Stimulated activated CD8-positive, alpha-beta memory T cell treated with anti-CD3 and anti-CD28 coated beads, Interleukin-15, amount 100 ng/mL, for 1 hour (primary cell): ENCODE results near the gene VPS26A.

Experiments
- DNase-seq: peaks from one replicate; pipeline ENCODE4 v3.0.0-alpha.2; 2020; ENCODE audit warnings: low read depth

VPS26A gene

DNA sequence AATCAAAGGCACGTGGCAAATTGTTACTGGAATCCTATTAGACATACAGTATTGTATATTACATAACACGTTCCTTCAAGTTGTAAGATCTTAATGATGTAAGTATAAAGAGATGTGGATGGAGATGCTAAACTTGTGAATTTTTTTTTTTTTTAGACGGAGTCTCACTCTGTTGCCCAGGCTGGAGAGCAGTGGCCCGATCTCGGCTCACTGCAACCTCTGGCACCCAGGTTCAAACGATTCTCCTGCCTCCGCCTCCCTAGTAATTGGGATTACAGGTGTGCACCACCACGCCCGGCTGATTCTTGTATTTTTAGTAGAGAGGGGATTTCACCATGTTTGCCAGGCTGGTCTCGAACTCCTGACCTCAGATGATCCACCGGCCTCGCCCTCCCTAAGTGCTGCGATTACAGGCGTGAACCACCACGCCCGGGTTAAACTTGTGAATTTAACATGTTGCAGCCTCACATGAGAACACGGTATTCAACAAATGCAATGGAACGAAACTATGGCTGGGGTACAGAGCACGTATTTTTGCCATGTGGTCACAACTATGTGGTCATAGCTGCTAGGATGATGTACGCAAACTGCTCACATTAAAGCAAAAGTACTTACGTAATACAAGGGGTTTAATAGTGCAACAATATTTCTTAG, 55.2 kb downstream of the VPS26A start:
- DNase-seq = no peak

DNA sequence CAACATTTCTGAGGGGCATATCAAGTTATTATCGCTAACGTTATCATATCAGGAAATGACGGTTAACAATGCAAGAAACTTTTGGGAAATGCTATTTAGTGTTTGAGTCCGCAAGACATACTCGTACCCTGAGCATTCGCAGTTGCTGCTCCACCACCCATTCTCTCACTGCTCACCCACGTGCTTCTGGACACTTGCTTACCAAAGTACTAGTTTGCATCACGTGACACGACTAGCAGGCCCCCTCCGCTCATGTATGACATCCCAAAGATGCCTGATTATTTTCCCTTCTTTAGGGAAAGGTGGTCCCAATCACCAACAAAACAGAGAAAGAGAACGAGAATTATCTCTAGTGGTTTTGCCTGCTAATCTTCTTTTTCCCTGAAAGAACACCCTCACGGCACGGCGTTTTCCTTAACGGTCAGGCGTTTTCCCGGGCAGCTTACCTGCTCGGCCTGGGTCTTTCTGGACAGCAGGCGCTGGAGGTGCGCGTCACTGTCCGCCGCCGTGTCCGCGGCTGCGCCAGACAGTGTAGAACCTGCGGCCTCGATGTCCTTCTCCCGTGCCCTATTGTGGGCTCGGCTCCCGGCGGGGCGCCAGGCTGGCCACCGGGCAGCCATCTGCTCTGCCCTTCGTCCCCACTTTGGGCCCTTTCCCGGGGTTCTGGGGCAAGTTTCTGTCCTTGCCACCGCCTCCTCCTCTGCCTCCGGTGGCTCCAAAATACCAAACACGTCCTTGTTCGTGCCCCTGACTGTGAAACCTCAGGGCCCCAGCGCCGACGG, 56.0 kb downstream of the VPS26A start, which contains the start of gene SUPV3L1:
SUPV3L1 (plus strand) TSS at position 492 of the 782 bp plus-strand sequence; CDS start at position 550, 58 bp downstream.
- DNase-seq = peak; percentile 73

DNA sequence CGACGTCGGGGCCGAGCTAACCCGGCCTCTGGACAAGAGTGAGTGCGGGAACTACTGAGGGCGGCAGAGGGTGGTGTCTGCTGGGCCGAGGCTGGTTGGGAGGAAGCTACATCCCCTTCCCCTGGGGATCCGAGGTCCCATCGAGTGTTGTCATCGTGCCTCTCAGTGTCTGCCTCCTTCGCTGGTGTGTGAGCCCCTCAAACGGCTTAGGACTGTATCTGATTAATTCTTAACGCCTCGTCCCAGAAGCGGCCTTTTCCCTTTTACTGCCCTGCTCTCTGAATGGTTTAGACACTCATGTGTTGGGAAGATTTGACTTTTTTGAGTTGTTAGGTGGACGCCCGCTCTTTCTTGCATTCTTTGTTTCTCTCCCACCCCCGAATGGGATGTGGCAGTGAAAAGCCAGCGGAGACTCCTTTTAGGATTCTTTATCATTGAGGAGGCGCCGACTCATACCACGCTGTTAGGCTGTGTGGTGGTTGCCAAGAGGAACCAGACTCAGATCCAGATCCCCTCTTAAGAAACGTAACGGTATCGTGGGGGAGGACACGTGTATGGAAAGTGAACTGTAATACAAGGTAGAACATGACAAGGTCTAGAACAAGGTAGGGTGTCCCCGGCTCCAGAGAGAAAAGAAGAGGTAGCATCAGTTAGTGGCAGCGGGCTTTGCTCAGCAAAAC, 56.7 kb downstream of the VPS26A start:
- DNase-seq = no peak

DNA sequence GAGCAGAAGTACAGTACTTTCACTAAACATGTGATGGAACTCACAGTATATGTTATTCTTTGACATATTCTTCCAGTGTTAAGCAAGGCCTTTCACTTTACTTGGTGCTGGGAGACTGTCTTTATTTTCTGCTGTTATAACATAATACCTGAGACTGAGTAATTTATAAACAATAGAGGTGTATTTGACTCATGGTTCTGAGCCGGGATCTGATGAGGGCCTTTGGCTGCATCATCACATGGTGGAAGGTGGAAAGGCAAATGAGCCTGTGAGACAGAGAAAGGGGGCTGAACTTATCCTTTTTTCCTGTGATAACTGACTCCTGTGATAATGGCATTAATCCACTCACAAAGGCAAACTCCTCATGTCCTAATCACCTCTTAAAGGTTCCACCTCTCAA, 57.5 kb downstream of the VPS26A start:
- no peak for DNase-seq

DNA sequence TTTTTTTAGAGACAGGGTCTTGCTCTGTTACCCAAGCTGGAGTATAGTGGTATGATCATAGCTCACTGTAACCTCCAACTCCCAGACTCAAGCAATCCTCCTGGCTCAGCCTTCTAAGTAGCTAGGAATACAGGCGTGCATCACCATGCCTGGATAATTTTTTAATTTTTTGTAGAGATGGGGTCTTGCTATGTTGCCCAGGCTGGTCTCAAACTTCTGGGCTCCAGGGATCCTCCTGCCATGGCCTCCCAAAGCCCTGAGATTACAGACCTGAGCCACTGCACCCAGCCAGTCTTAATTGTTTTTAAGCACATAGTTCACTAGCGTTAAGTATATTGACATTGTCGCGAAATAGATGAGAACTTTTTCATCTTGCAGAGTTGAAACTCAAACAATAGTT, 58.0 kb downstream of the VPS26A start:
- no peak for DNase-seq

DNA sequence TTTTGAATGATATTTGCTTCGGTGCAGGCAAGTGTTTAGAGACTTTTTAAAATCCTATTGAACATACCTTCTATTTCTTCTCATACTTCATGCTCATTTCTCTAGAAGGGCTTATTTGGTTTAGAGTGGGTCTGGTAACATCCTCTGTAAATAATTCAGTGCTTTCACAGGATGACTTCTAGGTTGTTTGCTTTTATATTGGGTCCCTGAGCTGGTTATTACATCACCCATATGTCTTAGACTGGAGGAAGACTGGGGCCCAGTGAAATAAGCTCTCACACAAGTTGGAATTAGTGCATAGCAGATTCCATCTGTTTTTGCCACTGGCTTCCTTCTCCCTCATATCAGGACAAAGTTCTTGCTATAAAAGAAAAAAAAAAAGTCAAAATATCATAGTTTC, 62.5 kb downstream of the VPS26A start:
- DNase-seq = no peak

DNA sequence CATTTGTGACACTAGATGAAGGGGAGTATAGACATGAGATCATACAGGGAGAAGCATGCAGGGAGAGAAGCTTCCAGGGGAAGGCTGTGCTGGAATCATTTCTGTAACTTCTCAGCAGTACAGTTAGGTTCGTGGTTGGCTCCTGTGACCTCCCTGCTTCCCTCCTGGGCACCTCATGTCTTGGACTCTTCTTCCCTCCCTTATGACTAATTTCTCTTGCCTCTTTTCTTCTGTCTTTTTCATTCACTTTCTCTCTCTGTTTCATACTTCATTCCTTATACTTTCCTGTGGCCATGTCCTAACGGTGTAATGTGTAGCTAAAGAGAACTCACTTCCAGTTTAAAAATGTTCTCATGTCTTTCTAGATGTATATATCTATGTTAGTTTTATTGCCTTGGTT, 77.1 kb downstream of the VPS26A start:
- DNase-seq = no peak

DNA sequence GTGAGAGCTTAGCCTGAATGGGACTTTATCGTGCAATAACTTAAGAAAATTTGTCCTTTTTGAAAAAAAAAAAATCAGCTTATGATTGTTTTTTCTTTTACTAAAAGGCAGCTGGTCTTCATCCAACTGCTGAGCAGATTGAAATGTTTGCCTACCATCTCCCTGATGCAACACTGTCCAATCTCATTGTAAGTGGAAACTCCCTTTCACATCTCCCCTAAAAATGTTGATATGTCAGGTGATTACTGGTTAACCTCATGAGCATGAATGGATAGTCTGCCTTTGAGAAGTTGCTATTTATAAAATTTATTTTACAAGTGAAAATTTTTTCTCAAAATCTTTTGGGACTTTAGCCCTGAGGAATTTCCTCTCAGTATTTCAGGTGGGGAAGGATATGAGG, 78.4 kb downstream of the VPS26A start:
- DNase-seq = no peak

DNA sequence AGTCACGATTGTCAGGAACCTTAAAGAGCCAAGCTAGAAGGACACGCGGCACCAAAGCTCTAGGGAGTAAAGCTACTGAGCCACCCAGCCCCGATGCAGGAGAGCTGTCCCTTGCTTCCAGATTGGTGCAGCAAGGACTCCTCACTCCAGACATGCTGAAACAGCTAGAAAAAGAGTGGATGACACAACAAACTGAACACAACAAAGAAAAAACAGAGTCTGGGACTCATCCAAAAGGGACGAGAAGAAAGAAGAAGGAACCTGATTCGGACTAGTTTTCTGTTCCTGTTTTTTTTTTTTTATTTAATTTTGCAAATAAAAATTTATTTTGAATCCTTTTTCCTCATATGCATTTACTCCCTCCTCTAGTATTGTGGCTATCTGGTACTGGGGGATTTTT, 84.8 kb downstream of the VPS26A start:
- DNase-seq = no peak

DNA sequence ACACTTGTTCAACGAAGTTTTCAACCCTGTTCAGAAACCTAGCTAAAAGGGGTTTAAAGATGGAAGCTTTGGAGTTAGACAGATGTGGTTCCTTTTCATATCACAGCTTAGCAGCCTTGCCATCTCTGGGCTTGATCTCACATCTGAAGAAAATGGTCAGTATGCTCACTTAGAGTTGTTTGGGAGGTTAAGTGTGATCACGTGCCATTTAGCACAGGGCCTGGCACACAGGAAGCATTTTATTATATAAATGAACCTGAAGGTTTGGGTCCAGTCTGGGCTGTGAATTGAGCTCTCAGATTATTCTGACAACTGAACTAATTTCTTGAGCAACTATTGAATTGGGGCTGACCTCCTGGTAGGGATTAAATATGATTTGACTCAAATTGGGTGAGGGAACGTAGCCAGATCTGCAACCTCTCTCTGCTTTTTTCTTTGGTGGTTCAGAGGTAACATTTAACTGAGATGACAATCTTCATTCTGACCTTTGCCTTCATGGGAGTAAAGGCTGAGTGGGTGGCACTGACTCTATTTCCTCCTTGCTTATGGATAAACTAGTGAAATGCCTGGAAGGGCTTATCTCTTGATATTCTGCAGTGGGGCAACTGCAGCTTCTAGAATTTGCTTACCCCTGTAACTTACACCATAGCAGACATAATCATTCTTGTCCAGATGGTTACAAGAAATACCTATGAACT, 86.0 kb downstream of the VPS26A start:
- DNase-seq = no peak

DNA sequence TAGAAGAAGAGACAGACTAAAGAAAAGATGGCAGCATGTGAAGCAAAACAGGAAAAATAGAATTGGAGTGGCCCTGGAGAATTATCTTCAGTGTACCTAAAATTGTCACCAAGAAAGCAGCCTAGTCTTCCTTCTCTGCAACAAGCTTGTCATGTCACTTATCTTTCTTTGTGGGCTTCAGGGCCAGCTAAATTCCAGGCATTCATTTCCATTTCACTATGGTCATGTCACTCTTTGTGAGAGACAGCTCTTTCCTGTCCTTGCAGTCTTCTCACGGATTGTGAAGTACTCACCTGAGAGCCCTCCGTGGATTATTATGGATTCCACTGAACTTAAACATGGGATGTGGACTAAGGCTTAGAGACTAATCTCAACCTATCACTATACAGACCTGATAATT, 87.1 kb downstream of the VPS26A start:
- no peak for DNase-seq

DNA sequence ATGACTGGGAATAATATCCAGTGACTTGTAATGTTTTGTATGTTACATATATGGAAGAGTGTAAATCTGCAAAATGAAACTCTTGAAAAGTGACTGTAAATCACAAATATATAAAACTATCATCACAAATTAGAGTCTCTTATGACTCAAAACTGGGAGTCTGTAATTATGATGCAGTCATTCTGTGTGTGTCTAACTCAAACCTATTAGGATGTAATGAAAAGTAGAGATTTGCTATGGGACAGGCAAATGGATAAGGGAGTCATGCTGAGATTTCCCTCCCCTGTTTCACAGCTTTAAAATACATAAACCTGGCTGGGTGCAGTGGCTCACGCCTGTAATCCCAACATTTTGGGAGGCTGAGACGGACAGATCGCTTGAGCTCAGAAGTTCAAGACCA, 87.5 kb downstream of the VPS26A start:
- DNase-seq = no peak

DNA sequence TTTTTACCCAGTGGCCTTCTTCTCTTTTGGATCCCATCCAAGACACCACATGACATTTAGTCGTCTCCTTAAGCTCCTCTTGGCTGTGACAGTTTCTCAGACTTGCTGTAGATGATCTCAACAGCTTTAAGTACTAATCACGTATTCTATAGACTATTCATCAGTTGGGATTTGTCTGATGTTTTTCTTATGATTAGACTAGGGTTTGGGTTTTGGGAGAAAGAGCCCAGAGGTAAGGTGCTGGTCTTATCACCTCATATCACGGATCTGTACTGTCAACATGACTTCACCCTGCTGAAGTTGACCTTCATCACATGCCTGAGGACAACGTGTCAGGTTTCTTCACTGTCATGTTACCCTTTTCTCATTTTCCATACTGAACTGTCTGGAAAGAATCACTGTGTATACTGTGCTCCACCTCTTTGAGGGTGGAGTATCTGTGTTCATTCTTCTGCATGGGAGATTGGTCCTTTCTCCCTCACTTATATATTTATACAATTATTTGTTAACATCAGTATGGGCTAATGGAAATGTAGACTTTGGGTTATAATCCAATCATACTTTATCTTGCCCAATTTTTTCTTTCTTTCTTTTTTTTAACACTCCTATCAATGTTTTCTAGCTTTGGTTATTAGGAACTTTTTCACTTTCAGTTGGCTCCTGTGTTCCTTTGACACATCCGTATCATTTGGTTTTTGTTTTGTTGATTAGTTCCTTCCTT, 89.8 kb downstream of the VPS26A start:
- DNase-seq = no peak

DNA sequence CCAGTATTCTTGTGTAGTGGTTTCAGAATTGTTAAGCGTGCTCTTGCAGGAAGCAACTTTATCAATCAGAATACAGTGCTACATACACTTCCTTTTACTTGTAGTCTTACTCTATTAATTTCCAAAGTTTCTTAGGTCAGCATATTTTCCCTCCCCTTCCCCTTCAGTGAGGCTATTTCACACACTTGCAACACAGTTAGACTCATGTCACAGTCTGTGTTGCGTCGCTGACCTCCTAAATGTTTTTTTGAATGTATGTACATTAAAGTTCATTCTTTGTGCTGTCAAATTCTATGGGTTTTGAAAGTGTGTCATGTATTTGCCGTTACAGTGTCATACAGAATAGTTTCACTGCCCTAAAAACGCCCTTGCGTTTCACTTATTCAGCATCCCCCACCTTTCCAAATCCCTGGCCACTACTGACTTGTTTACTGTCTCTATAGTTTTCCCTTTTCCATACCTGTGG, 90.7 kb downstream of the VPS26A start:
- DNase-seq = no peak

DNA sequence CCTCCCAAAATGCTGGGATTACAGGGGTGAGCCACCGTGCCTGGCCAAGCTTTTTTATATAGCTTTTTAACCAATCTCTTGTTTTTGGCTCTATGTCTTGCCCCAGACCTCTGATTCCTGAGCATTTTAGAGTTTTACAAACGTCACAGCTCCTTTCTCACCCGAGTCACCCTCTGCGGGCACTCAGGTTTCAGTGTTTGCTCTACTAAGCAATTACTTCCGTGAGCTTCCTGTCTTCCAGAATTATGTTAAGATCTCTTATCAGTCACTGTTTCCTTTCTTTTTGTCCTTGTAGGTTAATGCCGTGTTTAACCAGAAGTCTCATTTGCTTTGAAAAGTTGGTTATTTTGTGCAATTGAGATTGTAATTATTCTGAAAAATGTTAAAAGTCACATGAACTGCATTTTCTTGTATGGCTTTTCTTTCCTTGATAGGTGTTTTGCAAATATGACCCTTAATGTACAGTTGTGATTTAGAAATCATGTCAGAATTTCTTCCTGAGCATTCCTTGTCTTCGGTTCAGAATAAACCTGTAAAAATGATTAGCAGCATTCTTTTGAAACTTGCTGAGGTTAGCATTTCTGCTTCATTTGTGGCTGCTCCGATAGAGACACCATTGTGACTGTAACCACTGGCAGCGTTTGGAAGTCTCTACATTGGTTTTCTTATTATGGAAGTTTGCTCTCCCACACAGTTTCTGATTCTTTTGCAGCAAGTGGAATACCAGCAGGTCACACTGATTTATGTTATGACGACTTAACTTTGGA, 91.6 kb downstream of the VPS26A start:
- no peak for DNase-seq

DNA sequence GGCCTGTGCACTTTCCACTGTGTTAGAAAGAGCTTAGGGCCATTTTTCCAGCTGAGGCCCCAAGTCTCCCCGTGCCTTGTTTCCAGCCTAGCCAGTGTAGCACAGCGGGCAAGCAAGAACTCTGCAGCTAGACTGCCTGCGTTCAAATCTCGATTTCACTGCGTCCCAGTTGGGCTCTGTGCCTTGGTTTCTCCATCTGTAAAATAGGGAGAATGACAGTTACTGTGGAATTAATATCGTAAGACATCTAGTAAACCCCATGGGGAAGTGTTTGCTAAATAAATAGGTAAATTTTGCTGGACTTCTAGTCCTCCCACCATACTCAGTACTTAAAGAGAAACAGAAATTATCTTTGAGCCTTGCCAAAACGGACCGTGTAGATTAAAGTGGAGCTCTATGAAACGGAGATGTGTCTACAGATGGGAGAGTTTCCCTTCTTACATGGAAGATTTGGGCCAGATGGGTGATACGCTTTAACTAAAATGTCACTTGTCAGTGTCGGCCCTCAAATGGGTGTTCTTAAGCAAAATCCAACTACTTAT, 92.7 kb downstream of the VPS26A start:
- DNase-seq = no peak

DNA sequence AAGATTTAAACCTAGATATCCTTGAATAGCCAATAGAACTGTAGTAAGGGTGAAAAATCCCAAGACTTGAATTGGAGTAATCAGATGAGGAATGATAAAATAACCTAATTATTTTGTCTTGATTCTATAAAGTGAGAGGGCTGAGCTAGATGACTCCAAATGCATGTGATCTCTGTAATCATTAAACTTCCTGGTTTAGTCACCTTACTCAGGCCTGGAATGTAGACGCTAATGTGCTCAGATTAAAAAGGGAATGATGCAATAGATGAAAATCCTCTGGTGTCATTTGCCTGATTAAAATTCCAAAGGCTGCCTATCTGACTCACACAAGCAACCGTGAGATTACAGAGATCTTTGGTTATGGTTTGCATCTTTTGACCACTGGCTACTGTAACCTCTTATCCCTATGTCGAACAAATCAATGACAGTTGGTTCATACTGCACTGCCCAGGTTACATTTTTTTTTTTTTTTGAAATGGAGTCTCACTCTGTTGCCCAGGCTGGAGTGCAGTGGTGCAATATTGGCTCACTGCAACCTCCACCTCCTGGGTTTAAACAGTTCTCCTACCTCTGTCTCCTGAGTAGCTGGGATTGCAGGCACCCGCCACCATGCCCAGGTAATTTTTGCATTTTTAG, 93.3 kb downstream of the VPS26A start:
- DNase-seq = no peak

DNA sequence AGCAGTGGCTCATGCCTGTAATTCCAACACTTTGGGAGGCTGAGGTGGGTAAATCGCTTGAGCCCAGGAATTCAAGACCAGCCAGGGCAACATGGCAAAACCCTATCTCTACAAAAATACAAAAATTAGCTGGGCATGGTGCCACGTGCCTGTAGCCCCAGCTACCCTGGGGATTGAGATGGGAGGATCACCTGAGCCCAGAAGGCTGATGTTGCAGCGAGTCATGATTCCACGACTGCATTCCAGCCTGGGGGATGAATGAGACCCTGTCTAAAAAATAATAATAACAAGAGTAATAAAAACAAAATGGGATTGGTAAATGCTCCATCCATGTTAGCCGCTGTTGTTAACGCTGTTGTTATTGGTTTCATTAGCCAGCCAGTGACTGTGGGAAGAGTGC, 94.9 kb downstream of the VPS26A start:
- DNase-seq = no peak

DNA sequence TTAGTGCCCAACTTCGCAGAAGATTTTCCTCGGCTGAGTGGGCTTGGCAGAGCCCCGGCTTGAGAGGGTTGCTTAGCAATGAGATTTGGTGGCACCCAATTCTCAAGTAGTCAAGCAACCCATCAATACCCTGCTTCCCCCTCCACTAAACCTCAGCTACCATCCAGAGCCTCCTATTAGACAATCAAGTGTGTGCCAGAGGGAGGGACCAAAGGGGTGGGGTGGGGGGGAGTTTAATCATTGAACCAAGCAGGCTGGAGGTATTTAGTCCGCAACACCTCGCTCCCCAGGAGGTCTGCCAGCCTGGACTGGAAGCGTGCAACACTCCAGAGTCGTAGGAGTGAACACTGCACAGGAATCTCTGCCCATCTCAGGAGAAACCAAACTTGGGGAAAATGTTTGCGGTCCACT, 96.1 kb downstream of the VPS26A start, which contains the start of gene HKDC1:
HKDC1 (plus strand) TSS at position 292 of the 411 bp plus-strand sequence; CDS start at position 396, 104 bp downstream.
- no peak for DNase-seq

DNA sequence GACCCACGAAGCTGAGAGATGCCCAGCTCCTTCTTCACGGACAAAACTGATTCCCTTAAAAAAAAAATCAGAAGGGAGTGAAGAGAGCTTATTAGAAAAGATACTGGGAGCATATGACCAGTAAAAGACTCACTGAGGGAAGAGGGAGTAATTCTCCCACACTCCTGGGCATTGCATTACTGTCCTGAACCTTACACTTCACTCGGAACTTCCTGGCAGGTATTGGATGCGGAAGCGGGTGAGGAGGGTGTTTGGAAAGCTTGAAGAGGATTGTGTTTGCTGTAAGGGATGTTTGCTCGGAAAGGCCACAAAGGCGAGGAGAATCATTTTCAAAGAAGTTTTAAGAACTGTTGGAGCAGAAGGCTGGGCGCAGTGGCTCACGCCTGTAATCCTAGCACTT, 96.5 kb downstream of the VPS26A start:
- DNase-seq = no peak
